GM04503 (cell line): ENCODE data around the gene APPL2.

ENCODE experiments used
- DNase-seq: peaks from one replicate; pipeline ENCODE4 v3.0.0-alpha.2; 2012; ENCODE audit warnings: low read depth

The APPL2 gene, protein sequence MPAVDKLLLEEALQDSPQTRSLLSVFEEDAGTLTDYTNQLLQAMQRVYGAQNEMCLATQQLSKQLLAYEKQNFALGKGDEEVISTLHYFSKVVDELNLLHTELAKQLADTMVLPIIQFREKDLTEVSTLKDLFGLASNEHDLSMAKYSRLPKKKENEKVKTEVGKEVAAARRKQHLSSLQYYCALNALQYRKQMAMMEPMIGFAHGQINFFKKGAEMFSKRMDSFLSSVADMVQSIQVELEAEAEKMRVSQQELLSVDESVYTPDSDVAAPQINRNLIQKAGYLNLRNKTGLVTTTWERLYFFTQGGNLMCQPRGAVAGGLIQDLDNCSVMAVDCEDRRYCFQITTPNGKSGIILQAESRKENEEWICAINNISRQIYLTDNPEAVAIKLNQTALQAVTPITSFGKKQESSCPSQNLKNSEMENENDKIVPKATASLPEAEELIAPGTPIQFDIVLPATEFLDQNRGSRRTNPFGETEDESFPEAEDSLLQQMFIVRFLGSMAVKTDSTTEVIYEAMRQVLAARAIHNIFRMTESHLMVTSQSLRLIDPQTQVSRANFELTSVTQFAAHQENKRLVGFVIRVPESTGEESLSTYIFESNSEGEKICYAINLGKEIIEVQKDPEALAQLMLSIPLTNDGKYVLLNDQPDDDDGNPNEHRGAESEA

GRCh38 chr12:105235732-105236476 lies at the start of gene APPL2:
Gene APPL2 (minus strand): TSS chr12:105236174. CDS start chr12:105236012, 162 bp downstream.
- no peak for DNase-seq

DNA sequence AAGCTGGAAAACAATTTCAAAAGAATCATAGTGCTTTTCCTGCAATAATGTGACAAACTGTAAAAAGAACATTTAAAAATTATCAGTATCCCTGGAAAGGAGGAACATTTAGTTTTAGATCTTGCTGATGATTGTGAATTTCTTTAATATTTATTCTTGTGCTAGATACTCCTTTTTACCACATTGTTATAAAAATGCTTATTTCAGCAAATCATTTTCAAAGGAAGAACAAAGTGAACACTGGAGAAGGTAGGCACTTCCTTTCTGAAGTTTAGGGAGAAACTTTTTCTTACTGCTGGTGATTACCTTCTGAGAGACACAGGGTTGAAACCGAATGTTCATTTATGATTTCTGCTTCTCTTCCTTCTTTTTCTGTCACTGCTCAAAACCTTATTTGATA lies 49.4 kb upstream of the APPL2 start:
- DNase-seq: no peak

GRCh38 chr12:105281694-105282049 lies 45.7 kb upstream of the APPL2 start:
- no peak for DNase-seq

- no peak for DNase-seq
Observed at GRCh38 chr12:105280966-105281693, 45.2 kb upstream of the APPL2 start.

GRCh38 chr12:105279460-105280056 lies 43.6 kb upstream of the APPL2 start:
- DNase-seq: no peak

GRCh38 chr12:105278043-105278697 lies 42.2 kb upstream of the APPL2 start:
- no peak for DNase-seq

DNA sequence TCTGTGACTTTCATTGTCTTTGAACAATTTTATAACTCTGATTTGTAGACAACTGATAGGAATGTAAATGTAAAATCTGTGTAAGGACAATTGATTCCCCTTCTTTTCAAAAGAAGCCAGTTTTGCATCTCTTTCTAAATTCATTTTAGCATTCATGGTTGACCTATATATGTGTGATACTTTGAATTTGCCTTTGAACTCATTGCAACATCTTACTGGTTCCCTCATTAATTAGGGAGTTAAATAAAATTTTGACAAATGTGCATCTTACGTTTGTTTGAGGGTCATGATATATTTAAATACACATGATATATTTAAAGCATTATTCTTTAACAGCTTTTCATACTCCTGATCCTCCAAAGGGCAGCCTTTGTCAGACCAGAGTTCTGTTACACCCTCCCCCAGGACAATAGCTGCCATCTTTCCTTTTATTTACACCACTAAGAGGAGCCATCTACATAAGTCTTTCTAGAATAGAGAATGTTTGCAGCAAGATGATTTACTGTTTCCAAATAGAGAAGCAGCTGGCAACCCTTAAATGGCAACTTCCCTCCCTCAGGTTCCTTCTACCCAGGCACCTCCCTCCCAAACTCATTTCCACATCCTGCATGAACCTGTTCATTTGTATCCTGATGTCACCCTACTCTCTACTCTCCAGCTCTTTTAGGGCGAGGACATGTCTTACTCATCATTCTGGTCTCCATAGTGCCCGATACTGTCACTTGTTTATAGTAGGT lies 40.2 kb upstream of the APPL2 start:
- no peak for DNase-seq

DNA sequence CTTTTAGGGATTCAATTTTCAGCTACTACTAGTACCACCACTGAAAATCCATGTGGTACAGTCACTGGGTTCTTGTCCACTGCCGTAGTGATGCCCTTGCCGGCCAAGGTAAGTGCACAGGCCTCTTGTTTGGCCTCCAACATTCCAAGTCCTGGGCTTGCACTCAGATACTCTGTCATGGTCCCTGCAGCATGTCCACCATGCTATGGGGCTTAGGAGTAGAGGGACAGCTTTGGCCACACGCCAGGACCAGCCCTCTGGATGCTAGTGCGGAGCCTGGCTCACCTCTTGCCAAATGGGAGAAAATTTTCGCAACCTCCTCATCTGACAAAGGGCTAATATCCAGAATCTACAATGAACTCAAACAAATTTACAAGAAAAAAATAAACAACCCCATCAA lies 38.6 kb upstream of the APPL2 start:
- no peak for DNase-seq

- DNase-seq: no peak
Observed at GRCh38 chr12:105273601-105274000, 37.6 kb upstream of the APPL2 start.

DNA sequence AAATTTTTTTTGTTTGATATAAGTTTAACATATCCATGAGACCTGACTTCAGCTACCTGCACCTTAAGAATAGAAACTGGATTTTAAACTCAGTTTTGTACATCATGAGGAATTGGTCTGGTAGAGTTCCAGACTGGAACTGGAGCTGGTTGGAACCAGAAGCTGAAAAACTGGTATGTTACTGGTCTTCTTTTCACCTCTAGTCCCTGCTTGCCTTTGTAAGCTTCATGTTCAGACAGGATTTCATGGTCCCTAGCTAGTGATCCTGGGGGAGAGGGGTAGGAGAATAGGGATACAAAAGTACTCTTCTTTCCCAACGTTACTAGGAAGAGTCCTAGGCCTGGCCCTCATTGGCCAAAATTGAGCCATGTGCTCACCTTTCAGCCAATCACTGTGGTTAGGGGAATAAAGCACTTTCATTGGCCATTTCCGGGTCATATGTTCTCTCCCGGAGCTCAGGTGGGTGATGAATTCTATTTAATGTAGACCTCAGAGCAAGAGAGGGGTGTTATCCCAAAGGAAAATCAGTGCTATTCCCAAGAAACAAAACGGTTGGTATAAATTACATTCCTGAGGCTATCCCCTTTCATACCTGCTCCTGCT lies 36.9 kb upstream of the APPL2 start:
- no peak for DNase-seq

DNA sequence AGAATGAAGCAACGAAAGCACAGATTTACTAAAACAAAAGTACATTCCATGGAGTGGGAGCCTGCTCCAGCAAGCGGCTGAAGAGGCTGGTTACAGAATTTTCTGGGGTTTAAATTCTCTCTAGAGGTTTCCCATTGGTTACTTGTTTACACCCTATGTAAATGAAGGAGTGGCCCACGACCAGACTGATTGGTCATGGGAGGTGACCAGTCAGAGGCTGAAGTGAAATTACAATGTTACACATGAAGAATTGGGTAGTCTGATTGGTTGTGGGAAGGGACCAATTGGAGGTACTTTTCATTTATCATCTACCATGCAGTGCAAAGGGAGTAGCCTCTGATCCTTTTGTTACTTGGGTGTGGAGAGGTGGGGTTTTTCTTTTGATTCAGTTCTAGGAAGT lies 36.2 kb upstream of the APPL2 start:
- no peak for DNase-seq

GRCh38 chr12:105271364-105271763 lies 35.4 kb upstream of the APPL2 start:
- no peak for DNase-seq

DNA sequence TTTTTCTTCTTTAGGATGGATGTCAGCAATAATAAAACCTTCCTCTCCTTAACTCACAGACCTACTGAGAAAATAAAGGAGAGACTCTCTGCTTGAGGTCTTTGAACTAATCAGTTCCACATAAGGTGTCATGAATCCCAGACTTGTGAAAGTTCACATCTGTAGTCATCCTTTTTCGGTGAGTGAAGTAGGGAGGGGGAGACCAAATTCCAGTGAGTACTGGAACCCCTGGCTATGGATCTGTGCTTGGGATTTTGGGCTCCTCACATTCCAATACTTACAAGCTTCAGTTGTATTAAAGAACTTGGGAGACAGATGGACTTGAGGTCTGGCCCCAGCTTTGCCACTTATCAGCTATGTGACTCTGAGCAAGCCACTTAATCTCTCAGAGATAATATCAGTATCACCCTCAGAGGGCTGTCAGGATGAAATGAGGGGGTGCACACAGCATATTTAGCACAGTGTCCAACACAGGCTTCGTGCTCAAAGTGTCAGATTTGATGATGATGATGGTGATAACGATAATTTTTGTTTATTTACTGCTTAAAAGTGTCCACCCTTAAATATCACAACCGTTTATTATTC lies 34.8 kb upstream of the APPL2 start:
- no peak for DNase-seq

GRCh38 chr12:105267711-105268110 lies 31.7 kb upstream of the APPL2 start:
- DNase-seq: no peak

GRCh38 chr12:105264771-105265170 lies 28.8 kb upstream of the APPL2 start:
- no peak for DNase-seq

- DNase-seq: no peak
Observed at GRCh38 chr12:105262461-105263184, 26.6 kb upstream of the APPL2 start.

DNA sequence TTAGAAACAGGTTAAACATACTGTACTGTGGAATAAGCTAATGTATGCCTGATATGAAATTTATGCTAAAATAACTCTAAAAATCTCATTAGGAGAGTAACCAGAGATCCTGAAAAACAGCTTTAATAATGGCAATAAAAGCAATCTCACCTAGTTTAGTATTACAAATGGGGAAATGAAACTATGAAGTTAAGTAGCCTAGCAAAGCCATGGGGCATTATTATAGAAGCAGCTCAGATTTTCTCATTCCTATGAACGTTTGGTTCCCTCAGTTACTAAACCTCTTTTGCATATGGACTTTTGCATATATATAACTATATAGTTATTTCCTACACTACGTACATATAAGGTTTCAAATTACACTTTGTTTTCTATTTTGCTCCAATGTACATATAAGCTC lies 25.0 kb upstream of the APPL2 start:
- no peak for DNase-seq

DNA sequence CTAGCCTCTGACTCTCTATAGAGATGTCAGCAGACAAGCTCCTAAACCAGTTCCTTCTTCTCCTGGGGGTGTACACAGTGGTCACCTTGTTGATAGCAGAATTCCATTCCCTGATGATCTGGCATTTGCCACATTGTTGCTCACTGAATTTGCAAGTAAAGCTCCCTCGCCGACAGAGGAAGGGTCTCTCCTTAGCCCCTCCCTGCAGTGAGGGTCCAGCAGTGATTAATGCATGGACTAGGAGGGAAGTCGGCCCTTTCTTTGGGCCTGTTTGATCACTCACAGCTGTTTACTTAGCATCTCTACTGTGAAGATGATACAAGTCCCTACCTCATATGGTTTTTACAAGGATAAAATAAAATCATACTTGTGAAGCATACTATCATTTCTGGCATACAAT lies 23.3 kb upstream of the APPL2 start:
- no peak for DNase-seq

GRCh38 chr12:105257321-105257728 lies 21.4 kb upstream of the APPL2 start:
- DNase-seq: peak; percentile 96
